ENCODE measurements around the gene MMP17.
"Not testable (repeated sequence)": the region's sequence is repeated elsewhere in the genome, so short reads cannot be mapped to it uniquely, and the experiment has no call there.

Gene MMP17

DNA sequence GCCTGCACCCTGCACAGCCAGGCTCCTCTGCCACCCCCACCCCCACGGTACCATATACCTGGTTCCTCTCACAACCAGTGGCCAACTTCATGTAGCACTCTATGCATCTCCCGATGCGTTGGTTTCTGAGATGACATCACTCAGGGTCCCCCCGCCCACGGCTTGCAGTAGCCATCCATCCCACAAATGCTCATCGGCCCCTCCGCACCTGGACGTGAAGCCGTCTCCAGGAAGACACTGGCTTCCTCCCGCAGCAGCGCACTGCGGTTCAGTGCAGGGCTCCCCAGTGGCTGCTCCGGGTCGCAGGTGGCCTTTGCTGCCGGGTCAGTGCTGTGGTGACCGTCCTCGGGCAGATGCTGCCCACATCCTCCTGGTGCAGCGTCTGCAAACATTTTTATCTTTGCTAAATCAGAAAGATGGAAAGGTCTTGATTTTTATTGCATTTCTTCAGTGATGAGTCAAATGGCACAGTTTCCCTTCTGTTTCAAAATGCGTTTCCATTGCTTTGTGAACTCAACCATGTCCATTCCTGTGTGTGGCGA is 27.5 kb upstream of the MMP17 start:
- no peak for DNase-seq (ENCODE audit: low read depth)

- no peak for DNase-seq (ENCODE audit: low read depth)
Measured at GRCh38 chr12:131801254-131801866, 26.8 kb upstream of the MMP17 start.

GRCh38 chr12:131803961-131804521 is 24.2 kb upstream of the MMP17 start:
- DNase-seq (ENCODE audit: low read depth), result peak; percentile 62

DNA sequence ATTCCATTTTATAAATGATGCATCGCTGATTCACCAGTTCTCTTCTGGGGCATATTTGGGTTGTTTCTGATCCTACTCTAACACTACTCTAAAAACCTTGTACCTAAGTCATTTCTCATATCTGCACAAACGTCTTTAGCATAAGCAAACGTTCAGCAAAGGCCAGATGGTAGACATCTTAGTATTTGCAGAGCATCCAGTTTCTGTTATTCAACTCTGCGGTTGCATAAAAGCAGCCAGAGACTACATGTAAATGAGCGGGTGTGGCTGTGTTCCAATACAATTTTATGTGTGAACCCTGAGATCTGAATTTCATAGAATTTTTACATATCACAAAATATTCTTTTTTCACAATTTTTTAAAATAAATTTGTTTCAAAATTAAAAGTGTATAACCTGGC is 22.8 kb upstream of the MMP17 start:
- DNase-seq (ENCODE audit: low read depth), result no peak

- no peak for DNase-seq (ENCODE audit: low read depth)
Measured at GRCh38 chr12:131806674-131807073, 21.5 kb upstream of the MMP17 start.

GRCh38 chr12:131808744-131809371 is 19.3 kb upstream of the MMP17 start:
- DNase-seq (ENCODE audit: low read depth), result no peak

DNA sequence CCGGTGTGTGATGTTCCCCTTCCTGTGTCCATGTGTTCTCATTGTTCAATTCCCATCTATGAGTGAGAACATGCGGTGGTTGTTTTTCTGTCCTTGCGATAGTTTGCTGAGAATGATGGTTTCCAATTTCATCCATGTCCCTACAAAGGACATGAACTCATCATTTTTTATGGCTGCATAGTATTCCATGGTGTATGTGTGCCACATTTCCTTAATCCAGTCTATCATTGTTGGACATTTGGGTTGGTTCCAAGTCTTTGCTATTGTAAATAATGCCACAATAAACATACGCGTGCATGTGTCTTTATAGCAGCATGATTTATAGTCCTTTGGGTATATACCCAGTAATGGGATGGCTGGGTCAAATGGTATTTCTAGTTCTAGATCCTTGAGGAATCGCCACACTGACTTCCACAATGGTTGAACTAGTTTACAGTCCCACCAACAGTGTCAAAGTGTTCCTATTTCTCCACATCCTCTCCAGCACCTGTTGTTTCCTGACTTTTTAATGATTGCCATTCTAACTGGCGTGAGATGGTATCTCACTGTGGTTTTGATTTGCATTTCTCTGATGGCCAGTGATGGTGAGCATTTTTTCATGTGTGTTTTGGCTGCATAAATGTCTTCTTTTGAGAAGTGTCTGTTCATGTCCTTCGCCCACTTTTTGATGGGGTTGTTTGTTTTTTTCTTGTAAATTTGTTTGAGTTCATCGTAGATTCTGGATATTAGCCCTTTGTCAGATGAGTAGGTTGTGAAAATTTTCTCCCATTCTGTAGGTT is 18.5 kb upstream of the MMP17 start:
- DNase-seq (ENCODE audit: low read depth), result not testable (repeated sequence)

DNA sequence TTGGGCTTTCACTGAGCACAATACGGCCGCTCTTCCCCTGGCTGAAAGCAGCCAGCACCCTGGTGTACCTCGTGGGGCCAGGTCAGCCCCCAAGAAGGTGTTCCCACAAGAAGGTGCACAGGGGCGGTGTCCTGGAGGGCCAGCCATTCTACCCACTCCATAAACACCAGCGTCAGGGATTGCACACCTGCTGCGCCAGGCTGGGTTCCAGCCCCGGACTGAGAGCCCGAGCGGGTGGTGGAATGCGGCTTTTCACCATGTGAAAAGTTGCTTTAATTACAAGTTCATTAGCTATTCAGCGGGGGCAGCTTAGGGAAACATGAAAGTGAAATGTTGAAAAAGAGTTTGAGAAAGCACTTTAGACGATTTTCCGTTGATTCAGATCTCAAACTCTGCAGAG is 17.5 kb upstream of the MMP17 start:
- no peak for DNase-seq (ENCODE audit: low read depth)

- no peak for DNase-seq (ENCODE audit: low read depth)
Measured at GRCh38 chr12:131815131-131815530, 13.1 kb upstream of the MMP17 start.

DNA sequence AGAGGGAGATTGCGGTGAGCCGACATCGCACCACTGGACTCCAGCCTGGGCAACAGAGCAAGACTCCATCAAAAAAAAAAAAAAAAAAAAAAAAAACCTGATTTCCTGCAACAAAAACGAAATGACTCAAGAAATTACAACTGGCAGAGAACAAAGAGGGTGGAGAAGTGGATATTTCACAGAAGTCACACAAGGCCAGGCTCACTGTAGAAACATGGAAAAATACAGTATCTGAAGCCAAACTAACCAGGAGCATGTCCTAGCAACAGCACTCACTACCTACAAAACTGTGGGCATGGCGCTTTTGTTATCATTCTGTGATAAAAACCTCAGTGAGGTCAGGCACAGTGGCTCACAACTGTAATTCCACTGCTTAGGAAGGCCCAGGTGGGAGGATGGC is 11.7 kb upstream of the MMP17 start:
- DNase-seq (ENCODE audit: low read depth), result no peak

- no peak for DNase-seq (ENCODE audit: low read depth)
Measured at GRCh38 chr12:131817241-131817640, 11.0 kb upstream of the MMP17 start.

DNA sequence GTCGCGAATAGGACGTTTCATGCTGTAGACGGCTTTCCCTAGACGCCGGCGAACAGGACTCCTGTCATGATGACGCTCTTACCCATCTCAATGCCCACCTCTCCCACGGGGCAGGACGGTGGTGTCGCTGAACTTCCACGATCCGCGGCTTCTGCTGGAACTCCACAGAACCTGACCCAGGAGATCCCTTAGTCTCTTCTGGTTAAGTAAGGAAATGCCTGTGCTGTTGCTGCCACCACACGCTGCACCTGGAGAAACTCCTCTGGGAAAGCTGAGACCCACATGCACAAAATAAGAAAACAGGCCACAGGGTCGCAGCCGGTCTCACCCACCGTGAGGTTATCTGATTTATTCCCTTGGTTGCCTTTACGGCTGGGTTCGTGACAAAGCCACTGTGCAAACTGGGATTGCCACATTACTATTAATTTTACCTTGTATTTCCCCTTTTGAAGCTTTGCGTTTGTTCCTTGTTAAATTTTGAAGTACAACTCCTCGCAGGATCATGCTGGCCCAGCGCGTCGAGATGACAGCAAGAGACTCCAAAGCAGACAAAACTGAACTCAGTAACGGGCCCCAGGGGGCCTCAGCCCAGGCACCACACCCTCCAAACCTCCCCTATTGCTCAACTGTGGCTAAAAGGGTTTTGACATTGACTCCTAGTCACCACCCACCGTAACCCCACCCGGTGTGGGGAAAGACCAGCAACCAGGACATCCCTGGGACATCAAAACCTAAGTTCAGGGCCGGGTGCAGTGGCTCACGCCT is 9.2 kb upstream of the MMP17 start:
- DNase-seq (ENCODE audit: low read depth), result no peak

DNA sequence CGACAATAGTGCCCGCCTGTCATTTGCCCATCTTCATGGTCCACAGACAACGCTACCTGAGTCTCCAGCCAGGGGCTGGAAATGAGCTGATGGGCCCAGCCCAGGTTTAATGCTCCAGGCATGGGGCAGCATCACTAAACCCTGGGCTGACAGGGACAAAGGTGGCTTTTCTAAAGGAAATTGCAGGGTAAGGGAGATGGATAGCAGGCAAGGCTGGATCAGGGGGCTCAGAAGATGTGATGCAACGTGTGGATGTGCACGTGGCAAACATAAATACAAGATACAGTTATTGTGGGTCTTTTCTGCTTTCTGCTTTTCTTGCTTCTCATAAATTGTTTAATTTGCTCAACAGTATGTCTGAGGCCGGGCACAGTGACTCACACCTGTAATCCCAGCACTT is 3.7 kb upstream of the MMP17 start:
- no peak for DNase-seq (ENCODE audit: low read depth)

DNA sequence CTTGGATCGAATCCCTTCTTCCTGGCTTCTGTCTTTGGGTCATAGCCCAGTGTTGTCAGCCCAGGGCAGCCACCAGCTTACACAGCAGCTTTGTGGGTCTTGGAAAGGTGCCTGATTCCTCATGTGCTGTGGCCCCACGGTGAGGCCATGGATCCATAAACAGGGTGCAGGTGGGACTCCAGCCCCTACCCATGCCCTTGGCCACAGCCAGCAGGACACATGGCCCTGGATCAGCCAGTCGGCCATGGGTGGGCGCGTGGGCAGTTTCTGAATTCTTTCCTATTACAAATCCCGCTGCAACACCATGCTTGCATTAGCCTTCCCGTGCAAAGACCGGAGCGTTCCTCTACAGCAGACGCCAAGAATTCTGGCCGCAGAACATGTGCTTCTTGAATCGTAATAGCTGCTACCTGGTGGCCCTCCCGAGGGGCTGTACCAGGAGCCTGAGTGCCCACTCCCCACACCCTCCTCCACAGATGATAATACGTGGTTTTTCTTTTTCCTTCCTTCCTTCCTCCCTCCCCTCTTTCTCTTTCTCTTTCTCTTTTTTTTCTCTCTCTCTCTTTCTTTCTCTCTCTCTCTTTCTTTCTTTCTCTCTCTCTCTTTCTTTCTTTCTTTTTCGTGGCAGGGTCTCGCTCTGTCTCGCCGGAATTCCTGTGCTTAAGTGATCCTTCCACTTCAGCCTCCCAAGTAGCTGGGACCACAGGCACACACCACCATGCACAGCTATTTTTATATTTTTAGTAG is 2.9 kb upstream of the MMP17 start:
- no peak for DNase-seq (ENCODE audit: low read depth)

DNA sequence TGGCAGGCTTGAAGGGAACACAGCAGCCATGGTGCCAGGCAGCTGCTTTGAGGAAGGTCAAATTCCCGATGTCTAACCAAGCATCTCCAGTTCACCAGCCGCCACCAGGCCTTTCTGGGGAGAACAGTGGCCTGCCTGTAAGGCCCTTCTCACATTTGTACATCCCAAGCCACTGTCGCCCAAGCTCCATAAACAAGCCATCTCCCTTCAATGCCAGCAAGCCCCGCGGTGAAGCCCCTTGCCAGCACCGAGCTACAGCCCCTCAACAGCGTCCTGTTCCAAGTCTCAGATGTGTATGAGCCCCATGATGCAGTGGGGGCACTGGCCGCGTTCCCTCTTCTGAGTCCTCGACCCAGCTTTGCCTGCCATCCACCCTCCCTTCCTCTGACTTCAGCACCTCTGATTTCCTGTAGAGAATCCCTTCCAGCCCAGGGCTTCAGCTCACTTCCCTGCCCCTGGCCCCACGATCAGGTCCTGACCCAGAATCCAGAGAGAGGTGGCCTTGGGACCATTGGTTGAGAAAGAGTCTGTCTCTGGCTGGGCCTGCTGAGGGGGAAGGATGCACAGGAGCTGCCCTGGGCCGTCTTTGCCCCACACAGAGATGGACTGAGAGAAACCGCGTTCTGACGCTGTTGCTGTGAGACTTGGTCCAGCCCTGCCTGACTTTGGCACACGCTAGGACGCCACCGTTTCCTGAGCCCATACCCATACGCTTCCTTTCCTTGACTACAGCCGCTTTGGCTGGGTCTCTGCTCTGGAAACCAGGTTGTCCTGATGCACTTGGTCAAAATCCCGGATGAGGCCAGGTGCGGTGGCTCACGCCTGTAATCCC is 1.9 kb upstream of the MMP17 start:
- no peak for DNase-seq (ENCODE audit: low read depth)

GRCh38 chr12:131828671-131829355 is 620 bp downstream of the MMP17 start:
- peak; percentile 30 for DNase-seq (ENCODE audit: low read depth)

GRCh38 chr12:131829356-131829747 is 1.2 kb downstream of the MMP17 start:
- DNase-seq (ENCODE audit: low read depth), result peak; percentile 31

DNA sequence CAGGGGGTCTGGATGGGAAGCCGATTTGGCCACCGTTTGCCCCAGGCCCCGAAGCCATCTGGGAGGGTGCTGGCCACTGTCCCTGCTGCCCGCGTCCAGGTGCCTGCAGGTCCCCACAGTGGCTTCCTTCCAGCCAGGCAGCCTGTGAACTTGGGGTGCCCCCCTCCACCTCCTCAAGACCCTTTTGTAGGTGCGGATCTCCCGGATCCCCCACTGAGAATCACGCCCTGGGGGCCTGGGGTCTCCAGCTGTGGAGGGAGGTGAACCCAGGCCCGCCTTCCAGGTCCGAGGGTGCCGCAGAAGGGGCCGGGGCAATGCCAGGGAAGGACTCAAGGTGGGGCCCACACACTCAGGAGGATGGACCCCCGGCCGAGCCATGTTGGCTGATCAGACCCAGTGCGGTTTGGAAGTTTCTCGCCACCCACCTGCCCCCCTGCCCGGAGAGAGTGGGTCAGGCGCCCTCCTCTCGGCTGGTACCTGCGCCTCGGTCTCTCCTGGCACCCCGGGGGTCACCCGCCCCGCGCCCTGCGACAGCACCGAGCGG is 1.7 kb downstream of the MMP17 start:
- DNase-seq (ENCODE audit: low read depth), result no peak

DNA sequence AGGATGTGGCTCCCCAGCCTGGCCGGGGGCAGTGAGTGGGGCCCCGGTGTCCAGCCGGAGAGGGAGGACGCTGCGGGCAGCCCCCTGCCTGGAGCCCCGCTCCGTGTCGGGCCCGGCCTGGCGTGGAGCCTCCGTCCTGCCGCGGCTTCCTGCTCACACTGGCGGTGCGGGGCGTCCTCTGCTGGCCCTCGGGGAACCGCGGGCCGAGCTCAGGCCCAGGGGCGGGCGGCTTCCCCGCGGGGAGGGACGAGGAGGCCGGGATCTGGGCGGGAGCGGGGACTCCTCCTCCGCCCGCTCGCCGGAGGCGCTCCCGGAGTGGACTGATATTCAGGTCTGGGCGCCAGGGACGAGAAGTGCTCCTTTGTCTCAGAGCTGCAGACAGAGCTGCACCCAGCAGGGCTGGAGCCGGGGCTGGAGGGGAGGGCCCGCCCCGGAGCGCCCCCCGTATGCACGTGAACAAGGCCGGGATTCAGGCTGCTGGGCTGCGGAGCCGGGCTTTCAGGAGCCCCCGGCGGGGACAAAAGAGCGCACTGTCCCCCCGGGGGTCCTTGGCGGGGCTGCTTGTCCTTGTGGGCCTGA is 2.2 kb downstream of the MMP17 start:
- DNase-seq (ENCODE audit: low read depth), result peak; percentile 88

Measured in iris pigment epithelial cell (primary cell).